Esophagus squamous epithelium (tissue), 5 donors: ENCODE measurements around the gene MICAL2. TPM values are rescaled to one million over a fixed set of nuclear protein-coding genes. Genes with fewer than 3 reads are reported as not detected.
A peak's percentile ranks its signal among the peaks of the same experiment; 100 is the strongest.

Experiments used
- DNase-seq: peaks from one replicate; lab custom pipeline; 2025; lab: John Stamatoyannopoulos, UW
- H3K27ac ChIP-seq, 4 donors: fragments of 200-600 bp; sonication (generic); one replicate each; pipeline ENCODE4 v1.5.1; 2016 to 2019; ENCODE audit warnings: mild to moderate bottlenecking in 1 of 4
- H3K27me3 ChIP-seq, 4 donors: fragments of 200-600 bp; sonication (generic); 1 replicate in 3 of 4; 2 replicates in 1 of 4; pipeline versions ENCODE4 v1.5.1 to v1.6.0; 2017 to 2021; ENCODE audit warnings: antibody characterized with exemption in 1 of 4
- H3K36me3 ChIP-seq, 3 donors: fragments of 200-600 bp; sonication (generic); one replicate each; pipeline ENCODE4 v1.5.1; 2016 to 2019
- H3K4me1 ChIP-seq, 3 donors: fragments of 200-600 bp; sonication (generic); one replicate each; pipeline ENCODE4 v1.5.1; 2017 to 2019
- H3K4me3 ChIP-seq, 4 donors: fragments of 200-600 bp; sonication (generic); 1 replicate in 3 of 4; 2 replicates in 1 of 4; pipeline ENCODE4 v1.5.1; 2016 to 2019; ENCODE audit warnings: mild to moderate bottlenecking in 2 of 4, moderate library complexity in 1 of 4
- H3K9me3 ChIP-seq, 3 donors: fragments of 200-600 bp; sonication (generic); one replicate each; pipeline ENCODE4 v1.5.1; 2016 to 2019
- CTCF ChIP-seq, 6 experiments: fragments of 450-650 bp in 4 of 6; fragments of 200-600 bp in 2 of 6; sonication (generic) in 2 of 6; IDR thresholded peaks; one replicate each; pipeline ENCODE4 v1.5.1; 2016 to 2019; ENCODE audit warnings: antibody characterized with exemption in 6 of 6, mild to moderate bottlenecking in 4 of 6, moderate library complexity in 4 of 6
- POLR2A ChIP-seq, 4 donors: fragments of 450-650 bp; IDR thresholded peaks; one replicate each; pipeline ENCODE4 v1.6.1; 2017; ENCODE audit warnings: antibody characterized with exemption in 4 of 4, mild to moderate bottlenecking in 4 of 4, moderate library complexity in 3 of 4
- WGBS, 2 donors: methylation state at CpG; one replicate each; pipeline ENCODE4 v1.1.5; 2018; 5-methylcytosine and 5-hydroxymethylcytosine counted together
- intact Hi-C: fragments of 100-400 bp; cut with DNase I; formaldehyde crosslinking; loops from one replicate; pipeline ENCODE4 v1.15.0; 2022
- total RNA-seq, 4 donors: library from RNA; depleted of rRNA; stranded (reverse); fragments of >200 nt; gene quantifications; one replicate each; pipeline ENCODE4 v1.1.0, GENCODE V29; 2016
- donor health status: DM: yes; HTN: yes; CAD: no.

MICAL2 gene
- total RNA-seq, 4 donors from 2014 or later, result 10.1 to 49.0 (median 19.8) TPM

GRCh38 chr11:12179019-12179418 lies 68.6 kb downstream of the MICAL2 start:
- intact Hi-C loops, result no loop called here
- H3K27ac ChIP-seq, result peak overlapping the region in 3 of 4 donors; percentile 13 to 37 (median 18)

GRCh38 chr11:12179531-12179930 lies 69.1 kb downstream of the MICAL2 start:
- H3K4me1 ChIP-seq, result peaks cover 0 to 31% (median 5%) of the 10 kb centered on the region in 3 donors
- H3K27ac ChIP-seq, result peak overlapping the region in 3 of 4 donors; percentile 13 to 37 (median 18)
- no peaks in the 10 kb centered on the region for H3K9me3 ChIP-seq
- H3K36me3 ChIP-seq, result no peaks in the 10 kb centered on the region
- H3K27me3 ChIP-seq, result no peaks in the 10 kb centered on the region
- intact Hi-C loops, result no loop called here
- 72 to 77% methylated on average over 4 of the region's 4 CpGs for WGBS, 2 donors
- DNase-seq, result no peak
- TF ChIP-seq CTCF (IDR thresholded peaks at IDR 0.05) (no peak), POLR2A (IDR thresholded peaks at IDR 0.05) (no peak)
- H3K4me3 ChIP-seq, result no peak overlapping the region

More at GRCh38 chr11:12179019-12179418, 68.6 kb downstream of the MICAL2 start:
- H3K9me3 ChIP-seq, result no peaks in the 10 kb centered on the region
- WGBS, 2 donors, result 78 to 93% methylated on average over 5 of the region's 5 CpGs
- DNase-seq, result no peak
- TF ChIP-seq CTCF (IDR thresholded peaks at IDR 0.05) (no peak), POLR2A (IDR thresholded peaks at IDR 0.05) (no peak)
- H3K36me3 ChIP-seq, result no peaks in the 10 kb centered on the region
- peaks cover 0 to 31% (median 5%) of the 10 kb centered on the region in 3 donors for H3K4me1 ChIP-seq
- no peak overlapping the region for H3K4me3 ChIP-seq
- no peaks in the 10 kb centered on the region for H3K27me3 ChIP-seq

GRCh38 chr11:12180257-12181205 lies 70.1 kb downstream of the MICAL2 start:
- DNase-seq, result no peak
- Histone ChIP-seq H3K4me1 (peaks cover 0 to 32% (median 5%) of the 10 kb centered on the region in 3 donors), H3K9me3 (no peaks in the 10 kb centered on the region), H3K27me3 (no peaks in the 10 kb centered on the region), H3K4me3 (no peak overlapping the region), H3K36me3 (no peaks in the 10 kb centered on the region), H3K27ac (peak overlapping the region in 2 of 4 donors; percentile 13 to 18)
- intact Hi-C loops, result no loop called here
- TF ChIP-seq CTCF (IDR thresholded peaks at IDR 0.05) (no peak), POLR2A (IDR thresholded peaks at IDR 0.05) (no peak)
- WGBS, 2 donors, result 63 to 66% methylated on average over 5 to 7 of the region's 8 CpGs

- H3K4me1 ChIP-seq, result peaks cover 0 to 42% (median 10%) of the 10 kb centered on the region in 3 donors
- 60 to 65% methylated on average over 8 of the region's 8 CpGs for WGBS, 2 donors
- H3K27ac ChIP-seq, result peak overlapping the region in 3 of 4 donors; percentile 57 to 62 (median 57)
Observed at GRCh38 chr11:12182302-12182675, 71.9 kb downstream of the MICAL2 start.

More at GRCh38 chr11:12182302-12182675, 71.9 kb downstream of the MICAL2 start:
- intact Hi-C loops, result no loop called here
- Histone ChIP-seq H3K36me3 (no peaks in the 10 kb centered on the region), H3K27me3 (no peaks in the 10 kb centered on the region), H3K4me3 (no peak overlapping the region), H3K9me3 (no peaks in the 10 kb centered on the region)
- TF ChIP-seq POLR2A (IDR thresholded peaks at IDR 0.05), result no peak
- no peak for TF ChIP-seq CTCF (IDR thresholded peaks at IDR 0.05)
- no peak for DNase-seq
